GM21367 (cell line): ENCODE results near the gene KIF2B.
"Not testable (repeated sequence)": the region's sequence is repeated elsewhere in the genome, so short reads cannot be mapped to it uniquely, and the experiment has no call there.

Source experiments
- ATAC-seq: cut with Tn5 transposase; IDR thresholded peaks from one replicate; pipeline ENCODE4 v1.9.1; 2021; ENCODE audit not compliant: unreplicated experiment

KIF2B gene

GRCh38 chr17:53822764-53823163 lies at the start of gene KIF2B:
TSS of gene KIF2B (plus strand) at chr17:53822927. CDS start at chr17:53823034, 107 bp downstream.
- no peak for ATAC-seq

DNA sequence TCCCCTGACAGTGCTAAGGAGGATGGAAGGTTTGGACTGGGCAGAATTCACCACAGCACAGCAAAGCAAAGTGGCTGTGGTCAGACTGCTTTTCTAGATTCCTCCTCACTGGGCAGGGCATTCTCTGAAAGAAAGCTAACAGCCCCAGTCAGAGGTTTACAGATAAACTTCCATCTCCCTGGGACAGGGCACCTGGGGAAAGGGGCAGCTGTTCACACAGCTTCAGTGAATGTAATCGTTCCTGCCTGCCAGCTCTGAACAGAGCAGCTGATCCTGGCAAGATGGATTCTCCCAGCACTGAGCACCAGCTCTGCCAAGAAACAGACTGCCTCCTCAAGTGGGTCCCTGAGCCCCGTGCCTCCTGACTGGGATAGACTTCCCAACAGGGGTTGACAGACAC lies 42.4 kb upstream of the KIF2B start:
- ATAC-seq, result no peak

GRCh38 chr17:53791551-53791950 lies 31.2 kb upstream of the KIF2B start:
- no peak for ATAC-seq

DNA sequence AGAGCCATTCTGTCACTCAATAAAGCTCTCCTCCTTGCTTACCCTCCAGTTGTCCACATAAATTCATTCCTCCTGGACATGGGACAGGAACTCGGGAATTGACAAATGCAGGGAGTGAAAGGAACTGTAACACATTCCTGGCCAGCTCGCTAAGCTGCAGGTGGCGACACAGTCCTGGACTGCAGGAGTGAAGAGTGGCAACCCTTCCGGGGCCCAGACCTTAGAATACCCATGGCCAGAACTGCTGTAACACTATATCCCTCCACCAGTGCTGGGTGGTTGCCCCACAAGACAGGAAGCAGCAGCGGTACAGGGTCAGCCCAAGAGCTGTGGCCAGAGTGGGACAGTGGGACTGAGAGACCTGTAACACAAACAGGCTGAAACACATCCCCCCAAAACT lies 30.3 kb upstream of the KIF2B start:
- no peak for ATAC-seq

DNA sequence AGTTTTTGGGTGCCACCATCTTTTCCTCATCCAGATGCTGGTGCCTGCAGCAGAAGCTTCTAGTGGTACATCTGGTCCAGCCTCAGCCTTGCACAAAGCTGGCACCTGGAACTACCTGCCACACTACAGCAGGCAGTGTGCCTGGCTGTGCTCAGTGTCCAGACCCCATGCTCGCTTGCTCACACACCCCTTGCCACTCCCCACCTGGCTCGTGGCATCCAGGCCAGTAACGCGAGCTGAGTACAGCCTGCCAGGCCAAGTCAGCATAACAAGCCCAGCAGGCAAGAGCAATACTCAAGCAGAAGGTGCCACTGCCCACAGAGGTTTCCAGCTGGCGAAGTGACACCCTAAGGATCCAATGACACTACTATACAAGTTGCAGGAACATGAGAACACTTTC lies 29.7 kb upstream of the KIF2B start:
- no peak for ATAC-seq

DNA sequence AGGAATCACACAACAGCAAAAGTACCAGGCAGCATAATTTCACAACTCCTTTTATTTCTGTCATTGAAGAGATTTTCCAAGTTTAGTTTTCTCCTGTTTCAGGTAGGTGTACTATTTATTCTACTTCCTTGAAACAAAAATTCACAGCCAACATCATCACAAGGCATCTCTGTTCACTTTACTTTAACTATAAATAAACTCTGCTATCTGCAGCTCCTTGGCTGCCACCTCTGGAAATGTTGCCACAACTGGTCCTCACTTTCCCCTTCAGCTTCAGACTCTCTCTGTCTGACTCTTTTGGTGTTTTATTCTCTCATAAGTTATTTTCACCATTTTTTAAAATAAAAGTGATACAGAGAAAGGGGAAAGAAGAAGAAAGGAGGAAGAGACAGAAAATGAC lies 27.9 kb upstream of the KIF2B start:
- ATAC-seq, result no peak

GRCh38 chr17:53796642-53797041 lies 26.1 kb upstream of the KIF2B start:
- no peak for ATAC-seq

- no peak for ATAC-seq
Measured at GRCh38 chr17:53797501-53797900, 25.2 kb upstream of the KIF2B start.

- ATAC-seq, result no peak
Measured at GRCh38 chr17:53804437-53804836, 18.3 kb upstream of the KIF2B start.

- no peak for ATAC-seq
Measured at GRCh38 chr17:53806473-53806872, 16.3 kb upstream of the KIF2B start.

DNA sequence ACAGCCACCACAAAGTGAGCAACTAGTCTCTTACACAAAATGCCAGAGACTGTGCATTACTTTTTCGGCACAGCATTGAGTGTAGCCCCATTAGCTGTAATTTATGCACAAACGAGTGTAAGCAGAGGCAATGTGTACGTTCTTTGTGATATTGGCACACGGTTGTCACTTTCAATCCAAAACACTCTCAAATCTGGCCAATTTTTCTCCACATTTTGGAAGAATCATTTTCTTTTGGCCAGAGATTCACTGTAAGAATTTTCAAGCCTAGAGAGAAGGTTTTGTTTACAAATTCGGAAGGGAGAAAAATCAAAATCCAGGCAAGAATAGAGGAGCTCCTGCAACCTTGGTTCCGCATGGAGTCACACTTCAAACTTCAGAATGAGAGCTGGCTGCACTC lies 15.4 kb upstream of the KIF2B start:
- ATAC-seq, result no peak

DNA sequence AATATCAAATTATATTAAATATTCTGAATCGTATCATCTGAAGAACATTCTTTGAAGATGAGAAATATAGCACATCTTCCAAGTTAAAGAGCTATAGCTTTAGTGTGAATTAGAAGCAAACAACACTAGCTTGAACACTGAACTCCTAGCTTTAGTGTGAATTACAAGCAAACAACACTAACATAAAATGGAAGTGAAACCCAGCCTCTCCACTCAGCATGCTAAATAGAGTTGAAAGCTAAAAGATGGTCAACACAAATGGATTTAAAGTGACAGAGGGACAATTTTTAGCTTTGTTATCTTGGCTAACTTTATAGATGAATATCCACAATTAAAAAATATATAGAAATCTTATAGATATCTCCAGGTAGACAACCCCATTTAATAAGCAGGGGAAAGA lies 4.5 kb upstream of the KIF2B start:
- ATAC-seq, result no peak

DNA sequence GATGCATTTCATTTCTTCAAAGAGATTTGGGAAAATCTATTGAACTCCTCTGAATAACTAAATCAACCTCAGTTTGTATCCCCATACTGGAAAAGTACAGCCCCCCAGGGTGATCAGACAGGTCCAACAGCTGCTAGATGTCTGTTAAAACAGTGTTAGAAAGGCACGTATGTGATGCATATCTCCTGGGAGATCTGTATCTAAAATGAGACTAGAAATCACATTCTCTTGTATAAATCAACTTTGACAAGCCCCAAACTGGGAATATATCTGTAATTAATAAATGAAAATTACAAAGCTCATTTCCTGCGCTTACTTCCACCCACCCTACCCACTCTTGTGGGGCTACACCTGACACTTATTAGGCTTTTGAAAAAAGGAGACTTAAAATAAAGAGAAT lies 3.8 kb upstream of the KIF2B start:
- ATAC-seq, result no peak

DNA sequence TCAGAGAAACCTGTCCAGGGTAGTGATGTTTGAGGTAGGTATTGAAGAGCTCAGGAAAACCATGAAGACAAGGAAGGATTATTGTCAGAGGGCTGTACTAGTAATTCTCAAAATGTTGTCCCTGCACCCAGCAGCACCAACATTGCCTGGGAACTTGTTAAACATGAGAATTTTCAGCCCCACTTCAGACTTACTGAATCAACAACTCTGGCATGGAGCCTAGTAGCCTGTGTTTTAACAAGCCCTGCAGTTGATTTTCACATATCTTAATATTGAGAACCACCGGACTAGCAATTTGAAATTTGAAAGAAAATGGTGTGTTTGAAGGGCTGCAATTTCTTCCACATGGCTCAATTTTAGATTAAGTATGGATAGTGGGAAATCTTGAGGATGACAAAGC lies 2.8 kb upstream of the KIF2B start:
- no peak for ATAC-seq

GRCh38 chr17:53823341-53824050 lies 769 bp downstream of the KIF2B start:
- ATAC-seq, result no peak

DNA sequence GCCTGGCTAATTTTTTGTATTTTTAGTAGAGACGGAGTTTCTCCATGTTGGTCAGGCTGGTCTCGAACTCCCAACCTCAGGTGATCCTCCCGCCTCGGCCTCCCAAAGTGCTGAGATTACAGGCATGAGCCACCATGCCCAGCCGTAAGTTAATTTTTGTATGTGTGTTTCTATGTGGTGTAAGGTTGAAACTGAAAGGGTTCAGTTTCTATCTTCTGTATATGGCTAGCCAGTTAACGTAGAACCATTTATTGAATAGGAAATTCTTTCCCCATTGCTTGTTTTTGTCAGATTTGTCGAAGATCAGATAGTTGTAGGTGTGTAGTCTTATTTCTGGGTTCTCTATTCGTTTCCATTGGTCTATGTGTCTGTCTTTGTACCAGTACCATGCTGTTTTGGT lies 12.0 kb downstream of the KIF2B start:
- ATAC-seq, result not testable (repeated sequence)

- ATAC-seq, result no peak
Measured at GRCh38 chr17:53837131-53837530, 14.4 kb downstream of the KIF2B start.

GRCh38 chr17:53844491-53845107 lies 21.9 kb downstream of the KIF2B start:
- ATAC-seq, result no peak

- ATAC-seq, result not testable (repeated sequence)
Measured at GRCh38 chr17:53871128-53871527, 48.4 kb downstream of the KIF2B start.
